HEK293 (cell line): ENCODE data around the gene GPR35.
"Not testable (repeated sequence)": the region's sequence is repeated elsewhere in the genome, so short reads cannot be mapped to it uniquely, and the experiment has no call there.

Experiments
- CTCF ChIA-PET: fragments of 350-600 bp; formaldehyde crosslinking; extraction: SDS; loops from one replicate; lab custom pipeline; 2021; ENCODE audit warnings: antibody characterized with exemption; lab: Yijun Ruan, JAX
- POLR2A ChIA-PET: fragments of 300-600 bp; formaldehyde crosslinking; extraction: SDS; loops from one replicate; lab custom pipeline; 2020; ENCODE audit warnings: antibody characterized with exemption, inconsistent platforms; lab: Yijun Ruan, JAX
- H3K27ac ChIP-seq: fragments of 200-500 bp; sonication (Bioruptor generic); 2 replicates; pipeline ENCODE4 v1.5.1; 2014; ENCODE audit warnings: low read depth, low read length, control low read depth, inconsistent platforms; ENCODE audit errors: extremely low read depth
- H3K36me3 ChIP-seq, 2 experiments: fragments of 200-500 bp in 1 of 2; sonication (Bioruptor generic) in 1 of 2; 1 replicate in 1 of 2; 2 replicates in 1 of 2; pipeline ENCODE4 v1.5.1; 2014 to 2017; ENCODE audit warnings: inconsistent platforms in 2 of 2, low read length in 2 of 2; ENCODE audit not compliant: control insufficient read depth in 2 of 2, insufficient read depth in 1 of 2
- H3K4me1 ChIP-seq: fragments of 200-500 bp; sonication (Bioruptor generic); 2 replicates; pipeline ENCODE4 v1.5.1; 2014; ENCODE audit warnings: mild to moderate bottlenecking, low read length, inconsistent platforms; ENCODE audit not compliant: control insufficient read depth, insufficient read depth
- H3K4me3 ChIP-seq: 2 replicates; pipeline ENCODE4 v1.5.1; 2011; ENCODE audit warnings: low read depth, mild to moderate bottlenecking, control low read depth, low read length, moderate library complexity
- H3K9me3 ChIP-seq: fragments of 200-500 bp; sonication (Bioruptor generic); 2 replicates; pipeline ENCODE4 v1.5.1; 2014; ENCODE audit warnings: low read depth, low read length, inconsistent platforms; ENCODE audit not compliant: control insufficient read depth, insufficient read depth
- BCL11A ChIP-seq: fragments of 450-650 bp; formaldehyde crosslinking; IDR thresholded peaks from 2 replicates; pipeline ENCODE4 v1.5.1; 2016; ENCODE audit warnings: low read depth, missing biosample characterization, missing genetic modification characterization
- INSM2 ChIP-seq: fragments of 450-650 bp; formaldehyde crosslinking; IDR thresholded peaks from 2 replicates; pipeline ENCODE4 v1.5.1; 2016; ENCODE audit warnings: missing biosample characterization, missing genetic modification characterization
- ZBTB17 ChIP-seq: fragments of 450-650 bp; formaldehyde crosslinking; IDR thresholded peaks from 2 replicates; pipeline ENCODE4 v1.5.1; 2016; ENCODE audit warnings: missing biosample characterization, missing genetic modification characterization
- ZBTB20 ChIP-seq: fragments of 450-650 bp; formaldehyde crosslinking; IDR thresholded peaks from 2 replicates; pipeline ENCODE4 v1.5.1; 2016; ENCODE audit warnings: missing biosample characterization, missing genetic modification characterization
- ZNF10 ChIP-seq: fragments of 450-650 bp; formaldehyde crosslinking; IDR thresholded peaks from 2 replicates; pipeline ENCODE4 v1.5.1; 2017; ENCODE audit warnings: missing biosample characterization, missing genetic modification characterization
- ZNF335 ChIP-seq: fragments of 450-650 bp; formaldehyde crosslinking; conservative IDR thresholded peaks from 2 replicates; pipeline ENCODE4 v1.5.1; 2016; ENCODE audit warnings: missing biosample characterization, missing genetic modification characterization
- ZNF555 ChIP-seq: fragments of 450-650 bp; formaldehyde crosslinking; conservative IDR thresholded peaks from 2 replicates; pipeline ENCODE4 v1.5.1; 2017; ENCODE audit warnings: missing biosample characterization, mild to moderate bottlenecking, missing genetic modification characterization, inconsistent platforms
- ZNF768 ChIP-seq: fragments of 450-650 bp; formaldehyde crosslinking; IDR thresholded peaks from 2 replicates; pipeline ENCODE4 v1.5.1; 2018; ENCODE audit warnings: missing biosample characterization, mild to moderate bottlenecking, missing genetic modification characterization
- TF ChIP-seq, protein P1 (sequence below): fragments of 450-650 bp; formaldehyde crosslinking; IDR thresholded peaks from 2 replicates; pipeline ENCODE4 v1.5.1; 2016; ENCODE audit warnings: missing biosample characterization, missing genetic modification characterization, low read depth

GPR35 gene

GRCh38 chr2:240672701-240673190 is 47.5 kb downstream of the GPR35 start:
- CTCF ChIA-PET, result interaction anchor here (0.6 kb wide), 1 partner anchor 546 kb away, joined by 3 read pairs; no protein-coding TSS in a partner anchor
- TF ChIP-seq, protein P1, sequence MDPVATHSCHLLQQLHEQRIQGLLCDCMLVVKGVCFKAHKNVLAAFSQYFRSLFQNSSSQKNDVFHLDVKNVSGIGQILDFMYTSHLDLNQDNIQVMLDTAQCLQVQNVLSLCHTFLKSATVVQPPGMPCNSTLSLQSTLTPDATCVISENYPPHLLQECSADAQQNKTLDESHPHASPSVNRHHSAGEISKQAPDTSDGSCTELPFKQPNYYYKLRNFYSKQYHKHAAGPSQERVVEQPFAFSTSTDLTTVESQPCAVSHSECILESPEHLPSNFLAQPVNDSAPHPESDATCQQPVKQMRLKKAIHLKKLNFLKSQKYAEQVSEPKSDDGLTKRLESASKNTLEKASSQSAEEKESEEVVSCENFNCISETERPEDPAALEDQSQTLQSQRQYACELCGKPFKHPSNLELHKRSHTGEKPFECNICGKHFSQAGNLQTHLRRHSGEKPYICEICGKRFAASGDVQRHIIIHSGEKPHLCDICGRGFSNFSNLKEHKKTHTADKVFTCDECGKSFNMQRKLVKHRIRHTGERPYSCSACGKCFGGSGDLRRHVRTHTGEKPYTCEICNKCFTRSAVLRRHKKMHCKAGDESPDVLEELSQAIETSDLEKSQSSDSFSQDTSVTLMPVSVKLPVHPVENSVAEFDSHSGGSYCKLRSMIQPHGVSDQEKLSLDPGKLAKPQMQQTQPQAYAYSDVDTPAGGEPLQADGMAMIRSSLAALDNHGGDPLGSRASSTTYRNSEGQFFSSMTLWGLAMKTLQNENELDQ, result no peak
- TF ChIP-seq INSM2 (no peak), BCL11A (no peak), ZNF10 (tag by site-specific recombination) (no peak), ZBTB20 (tag by site-specific recombination) (no peak), ZNF555 (tag by site-specific recombination) (no peak), ZBTB17 (tag by site-specific recombination) (no peak), ZNF768 (tag by site-specific recombination) (no peak)
- Histone ChIP-seq H3K4me3 (no peak overlapping the region), H3K27ac (no peak overlapping the region), H3K9me3 (no peaks in the 10 kb centered on the region), H3K4me1 (no peaks in the 10 kb centered on the region), H3K36me3 (no peaks in the 10 kb centered on the region)
- POLR2A ChIA-PET, result no interaction called here

DNA sequence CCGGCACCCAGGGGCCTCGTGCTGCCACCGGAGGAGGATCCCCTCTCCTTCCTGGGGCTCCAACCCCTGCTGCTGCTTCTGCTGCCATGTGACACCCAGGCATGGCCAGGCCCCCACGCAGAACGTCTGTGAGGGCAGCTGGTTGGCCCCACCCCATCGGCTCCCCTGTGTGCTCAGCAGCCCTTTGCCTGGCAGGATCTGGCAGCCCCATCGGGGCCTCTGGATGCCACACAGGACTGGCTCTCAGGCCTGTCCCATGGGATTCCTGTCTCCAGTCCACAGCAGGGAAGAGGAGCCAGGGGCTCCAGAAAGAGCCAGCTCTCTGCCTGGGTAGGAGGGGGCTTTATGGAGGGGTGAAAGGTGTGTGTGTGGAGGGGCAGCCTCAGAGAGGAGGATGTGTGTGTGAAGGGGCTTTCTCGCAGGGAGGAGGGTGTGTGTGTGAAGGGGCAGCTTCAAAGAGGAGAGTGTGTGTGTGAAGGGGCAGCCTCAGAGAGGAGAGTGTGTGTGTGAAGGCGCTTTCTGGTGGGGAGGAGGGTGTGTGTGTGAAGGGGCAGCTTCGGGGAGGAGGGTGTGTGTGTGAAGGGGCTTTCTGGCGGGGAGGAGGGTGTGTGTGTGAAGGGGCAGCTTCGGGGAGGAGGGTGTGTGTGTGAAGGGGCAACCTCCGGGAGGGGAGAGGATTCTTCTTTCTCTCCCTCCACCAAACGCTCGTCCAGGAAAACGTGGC is 49.3 kb downstream of the GPR35 start:
- H3K9me3 ChIP-seq, POLR2A ChIA-PET, H3K36me3 ChIP-seq, H3K4me1 ChIP-seq, H3K4me3 ChIP-seq, H3K27ac ChIP-seq: not testable (repeated sequence)
- CTCF ChIA-PET, result interaction anchor here (0.5 to 1.1 kb wide), 4 partner anchors 14 to 481 kb away, joined by 3 to 4 read pairs (median 4); no protein-coding TSS in a partner anchor
- TF ChIP-seq ZNF335 (tag by site-specific recombination), result peak; percentile 51

DNA sequence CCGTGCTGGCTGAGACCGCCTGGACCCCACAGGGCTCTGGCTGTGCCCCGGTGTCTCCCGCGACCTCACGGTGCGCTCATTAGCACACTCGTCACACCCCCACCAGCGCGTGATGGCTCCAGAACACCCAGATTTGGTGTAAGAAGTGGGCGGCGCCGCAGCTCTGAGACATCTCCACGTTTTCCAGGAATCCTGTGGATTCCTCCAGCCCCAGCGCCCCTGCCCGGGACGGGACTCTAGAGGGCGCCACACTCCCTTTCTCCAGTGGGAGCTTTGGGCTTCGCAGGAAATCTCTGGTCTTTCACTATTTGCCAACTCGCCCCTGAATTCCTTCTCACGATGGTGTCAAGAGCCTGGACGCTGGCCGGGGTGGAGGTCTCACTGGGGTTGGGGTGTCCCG is 50.1 kb downstream of the GPR35 start:
- CTCF ChIA-PET, result interaction anchor here (0.5 kb wide), 1 partner anchor 482 kb away, joined by 4 read pairs; no protein-coding TSS in a partner anchor
- H3K9me3 ChIP-seq, POLR2A ChIA-PET, H3K4me1 ChIP-seq, H3K4me3 ChIP-seq, H3K36me3 ChIP-seq, H3K27ac ChIP-seq: not testable (repeated sequence)

DNA sequence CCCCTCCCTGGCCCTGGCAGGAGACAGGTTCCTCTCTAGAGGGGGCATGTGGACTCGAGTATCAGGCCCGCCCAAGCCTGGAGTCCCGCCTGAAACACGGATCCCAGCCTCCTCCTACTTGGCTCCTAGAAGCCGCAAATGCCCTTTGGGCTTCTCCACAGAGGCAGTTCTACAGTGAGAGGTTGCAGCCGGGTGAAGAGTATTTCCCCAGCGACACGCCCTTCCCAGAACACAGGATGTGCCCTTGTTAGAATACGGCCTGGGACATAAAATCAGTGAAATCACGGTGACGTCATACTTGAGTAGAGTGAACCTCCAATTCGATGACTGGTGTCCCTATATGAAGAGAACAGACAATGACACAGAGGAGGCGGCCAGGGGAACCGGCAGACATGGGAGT is 52.8 kb downstream of the GPR35 start:
- H3K36me3 ChIP-seq, H3K9me3 ChIP-seq, POLR2A ChIA-PET, H3K4me1 ChIP-seq, H3K27ac ChIP-seq, CTCF ChIA-PET, H3K4me3 ChIP-seq: not testable (repeated sequence)

DNA sequence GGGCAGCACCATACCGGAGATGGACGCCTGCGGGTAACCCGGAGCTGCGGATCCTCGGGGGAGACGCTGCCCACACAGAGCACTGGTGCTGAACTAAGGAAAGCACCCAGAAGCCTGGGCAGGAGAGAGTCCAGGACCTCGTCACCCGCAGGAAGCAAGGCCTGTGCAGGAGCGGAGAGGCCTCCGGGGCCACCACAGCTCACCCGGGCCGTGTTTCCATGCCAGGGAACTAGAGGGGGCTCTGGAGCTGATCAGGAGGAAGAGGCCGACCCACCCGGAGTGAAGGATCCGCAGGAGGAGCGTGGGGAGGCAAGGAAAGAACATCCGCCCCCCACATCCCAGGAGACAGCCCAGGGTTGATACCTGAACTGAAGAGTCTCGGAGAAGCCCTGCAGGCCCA is 53.6 kb downstream of the GPR35 start:
- H3K27ac ChIP-seq, H3K4me3 ChIP-seq, H3K9me3 ChIP-seq, H3K36me3 ChIP-seq, CTCF ChIA-PET, H3K4me1 ChIP-seq, POLR2A ChIA-PET: not testable (repeated sequence)

- H3K4me3 ChIP-seq, H3K4me1 ChIP-seq, H3K27ac ChIP-seq, H3K36me3 ChIP-seq, CTCF ChIA-PET, H3K9me3 ChIP-seq, POLR2A ChIA-PET: not testable (repeated sequence)
Measured at GRCh38 chr2:240680185-240680584, 54.9 kb downstream of the GPR35 start.
